Fibroblast of skin of back (primary cell): ENCODE results near the gene PRM2.

Source experiments
- DNase-seq: peaks from one replicate; pipeline ENCODE4 v3.0.0-alpha.2; 2013

Gene PRM2

DNA sequence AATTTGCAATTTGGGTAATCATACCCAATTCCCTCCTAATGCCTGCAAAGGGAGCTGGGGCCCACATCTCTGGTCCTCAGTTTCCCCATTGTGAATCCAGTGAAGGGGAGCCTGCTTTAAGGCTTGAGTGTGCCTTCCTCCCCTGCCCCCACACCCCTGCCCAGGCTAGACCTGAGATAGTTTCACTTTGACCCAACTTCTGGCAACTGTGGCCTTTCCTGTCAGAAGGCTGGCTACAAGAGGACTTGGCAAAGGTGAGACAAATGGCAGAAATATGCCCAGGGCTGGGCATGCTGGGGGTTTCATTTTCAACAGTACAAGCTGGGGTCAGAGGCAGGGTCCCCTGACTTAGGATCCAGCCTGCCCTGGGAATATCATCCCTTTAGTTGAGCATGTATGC is 30.3 kb downstream of the PRM2 start:
- no peak for DNase-seq

DNA sequence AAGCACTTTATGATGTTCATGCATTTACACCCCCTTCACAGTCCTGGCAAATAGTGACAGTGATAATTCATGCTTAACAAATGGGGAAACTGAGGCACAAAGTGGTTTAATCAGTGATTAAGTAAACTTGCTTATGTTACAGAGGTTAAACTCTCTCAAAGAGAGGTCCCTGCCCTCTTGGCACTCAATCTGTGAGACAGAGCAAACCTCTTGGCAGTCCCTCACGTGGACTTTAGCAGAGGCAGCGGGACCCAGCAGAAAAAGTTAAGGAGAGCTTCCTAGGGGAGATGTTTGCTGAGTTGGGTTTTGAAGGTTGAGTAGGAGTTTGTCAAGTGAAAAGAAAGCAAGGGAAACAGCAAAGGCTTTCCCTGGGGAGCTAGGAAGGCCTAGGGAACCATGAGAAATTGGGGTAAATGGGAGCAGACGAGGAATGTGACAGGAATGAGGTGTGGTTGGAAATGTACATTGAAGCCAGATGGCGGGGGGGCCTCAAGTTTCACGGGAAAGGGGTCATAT is 31.0 kb downstream of the PRM2 start:
- no peak for DNase-seq

DNA sequence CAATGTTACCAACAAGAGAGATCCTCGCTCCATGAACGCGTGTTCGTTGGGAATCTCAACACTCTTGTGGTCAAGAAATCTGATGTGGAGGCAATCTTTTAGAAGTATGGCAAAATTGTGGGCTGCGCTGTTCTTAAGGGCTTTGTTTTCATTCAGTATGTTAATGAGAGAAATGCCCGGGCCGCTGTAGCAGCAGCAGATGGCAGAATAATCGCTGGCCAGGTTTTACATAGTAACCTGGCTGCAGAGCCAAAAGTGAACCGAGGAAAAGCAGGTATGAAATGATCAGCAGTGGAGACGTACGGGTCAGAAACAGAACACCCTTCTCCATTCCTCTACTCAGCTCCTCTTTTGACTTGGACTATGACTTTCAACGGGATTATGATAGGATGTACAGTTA is 33.6 kb downstream of the PRM2 start:
- DNase-seq, result no peak

DNA sequence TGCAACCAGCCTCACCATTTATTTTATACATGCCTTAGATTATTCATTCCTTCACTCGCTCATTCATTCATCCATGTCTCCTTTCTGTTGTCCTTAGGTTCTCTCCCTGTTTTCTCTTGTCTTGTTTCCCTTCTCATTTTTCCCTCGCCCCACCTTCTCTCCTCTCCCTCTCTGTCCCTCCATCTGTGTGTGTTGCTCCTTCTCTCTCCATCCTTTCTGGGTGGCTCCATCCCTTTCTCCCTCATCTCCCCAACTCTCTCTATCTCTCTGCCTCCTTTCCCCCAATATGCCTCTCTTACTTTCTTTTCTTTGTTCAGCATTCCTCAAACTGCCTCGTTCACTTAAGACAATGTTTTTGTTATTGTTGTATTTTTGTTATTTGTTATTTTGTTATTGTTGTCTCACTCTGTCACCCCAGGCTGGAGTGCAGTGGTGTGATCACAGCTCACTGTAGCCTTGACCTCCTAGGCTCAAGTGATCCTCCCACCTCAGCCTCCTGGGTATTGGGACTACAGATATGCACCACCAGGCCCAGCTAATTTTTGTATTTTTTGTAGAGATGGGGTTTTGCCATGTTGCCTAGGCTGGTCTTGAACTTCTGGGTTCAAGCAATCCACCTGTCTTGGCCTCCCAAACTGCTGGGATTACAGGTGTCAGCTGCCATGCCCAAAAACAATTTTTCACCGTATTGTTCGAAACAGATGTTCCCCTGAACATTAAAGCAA is 34.6 kb downstream of the PRM2 start:
- DNase-seq, result no peak

DNA sequence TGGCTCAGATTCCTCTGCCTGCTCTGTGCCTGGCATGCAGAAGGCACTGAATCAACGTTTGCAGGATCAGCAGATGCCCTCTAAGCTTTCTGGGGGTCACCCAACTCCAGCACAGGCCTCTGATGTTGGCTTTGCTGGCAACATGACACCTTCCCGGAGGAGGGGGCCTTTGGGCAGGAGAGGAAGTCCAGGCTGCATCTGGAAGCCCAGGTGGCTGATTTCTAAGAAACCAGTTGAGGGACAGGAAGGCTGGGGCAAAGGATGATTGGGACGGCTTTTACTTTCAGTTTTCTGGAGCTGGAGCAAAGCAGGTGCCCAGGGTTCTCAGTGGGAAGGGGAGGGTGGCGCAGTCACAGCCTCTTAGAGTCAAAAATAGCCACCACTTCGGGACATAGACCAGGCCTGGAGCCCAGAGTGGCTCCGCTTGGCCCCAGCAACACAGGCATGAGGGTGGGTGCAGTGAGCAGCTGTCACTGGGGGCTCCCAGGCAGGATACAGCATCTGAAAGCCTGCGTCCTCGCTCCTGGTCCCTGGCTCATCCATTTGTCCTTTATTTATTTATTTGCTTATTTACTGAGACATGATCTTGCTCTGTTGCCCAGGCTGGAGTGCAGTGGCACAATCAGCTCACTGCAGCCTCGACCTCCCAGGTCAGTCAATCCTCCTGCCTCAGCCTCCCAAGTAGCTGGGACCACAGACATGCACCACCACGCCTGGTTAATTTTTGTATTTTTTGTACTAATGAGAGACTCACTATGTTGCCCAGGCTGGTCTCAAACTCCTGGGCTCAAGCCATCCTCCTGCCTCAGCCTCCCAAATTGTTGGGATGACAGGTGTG is 35.4 kb downstream of the PRM2 start:
- DNase-seq, result no peak

DNA sequence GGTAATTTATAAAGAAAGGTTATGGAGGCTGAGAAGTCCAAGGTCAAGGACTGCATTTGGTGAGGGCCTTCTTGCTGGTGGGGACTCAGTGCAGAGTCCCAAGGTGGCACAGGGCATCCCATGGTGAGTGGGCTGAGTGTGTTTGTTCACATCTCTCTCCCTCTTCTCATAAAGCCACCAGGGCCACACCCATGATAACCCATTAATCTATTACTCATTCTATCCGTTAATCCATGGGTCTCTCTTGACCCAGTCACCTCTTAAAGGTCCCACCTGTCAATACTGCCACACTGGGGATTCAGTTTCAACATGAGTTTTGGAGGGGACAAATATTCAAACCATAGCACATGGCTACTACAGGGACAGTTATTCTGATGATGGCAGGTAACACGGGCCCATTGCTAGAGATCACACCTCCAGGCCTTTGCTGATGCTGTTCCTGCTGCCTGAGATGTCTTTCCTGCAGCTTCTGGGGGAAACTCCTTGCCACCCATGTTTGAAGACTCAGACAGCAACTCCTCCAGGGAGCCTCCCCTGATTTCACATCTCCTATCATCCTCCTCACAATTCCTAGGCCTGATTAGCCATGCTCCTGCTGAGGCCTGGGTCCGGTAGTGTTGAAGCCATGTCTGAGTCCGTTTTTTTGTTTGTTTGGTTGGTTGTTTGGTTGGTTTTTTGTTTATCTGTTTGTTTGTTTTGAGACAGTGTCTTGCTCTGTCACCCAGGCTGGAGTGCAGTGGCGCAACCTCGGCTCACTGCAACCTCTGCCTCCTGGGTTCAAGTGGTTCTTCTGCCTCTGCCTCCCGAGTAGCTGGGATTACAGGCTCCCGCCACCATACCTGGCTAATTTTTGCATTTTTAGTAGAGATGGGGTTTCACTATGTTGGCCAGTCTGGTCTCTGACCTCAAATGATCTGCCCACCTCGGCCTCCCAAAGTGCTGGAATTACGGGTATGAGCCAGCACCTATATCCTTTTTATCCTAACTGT is 36.3 kb downstream of the PRM2 start:
- DNase-seq, result no peak

DNA sequence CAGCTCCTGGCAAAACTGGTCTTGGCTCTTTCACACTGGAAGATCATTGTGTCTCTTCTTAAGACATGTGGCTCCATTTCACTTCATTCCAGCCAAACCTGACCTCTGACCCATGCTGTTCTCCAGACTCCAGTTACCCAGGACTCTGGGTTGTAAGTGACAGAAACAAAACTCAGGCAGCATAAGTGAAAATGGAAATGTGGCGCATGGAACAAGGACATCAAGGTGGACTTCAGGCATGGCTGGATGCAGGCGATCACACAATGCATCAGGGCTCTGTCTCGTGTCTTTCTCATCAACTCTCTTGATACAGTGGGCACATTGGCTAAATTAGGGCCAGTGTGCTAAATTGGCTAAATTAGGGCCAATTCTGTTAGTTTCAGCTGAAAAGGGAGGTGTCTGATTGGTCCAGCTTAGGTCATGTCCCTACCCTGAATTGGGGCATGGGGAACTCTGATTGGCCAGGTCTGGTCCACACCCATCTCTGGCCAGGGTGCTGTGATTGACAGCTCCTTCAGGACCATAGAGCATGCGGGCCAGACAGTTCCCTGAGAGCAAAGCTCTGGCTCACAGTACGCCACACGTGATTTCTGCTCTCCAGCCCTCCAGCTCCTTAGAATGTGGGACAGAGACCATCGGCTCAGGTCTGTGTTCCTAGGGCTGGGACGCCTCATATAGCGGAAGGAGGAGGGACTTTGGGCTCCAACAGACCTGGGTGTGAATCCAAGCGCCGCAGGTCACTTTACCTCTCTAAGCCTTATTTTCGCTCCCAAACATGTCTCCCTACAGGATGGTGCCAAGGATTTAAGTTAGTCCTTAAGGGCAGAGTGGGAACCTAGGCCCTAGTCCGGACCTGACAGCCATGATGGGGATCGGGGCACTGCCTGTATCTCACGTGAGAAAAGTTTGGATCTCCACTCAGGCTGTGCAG is 37.7 kb downstream of the PRM2 start:
- DNase-seq, result no peak

DNA sequence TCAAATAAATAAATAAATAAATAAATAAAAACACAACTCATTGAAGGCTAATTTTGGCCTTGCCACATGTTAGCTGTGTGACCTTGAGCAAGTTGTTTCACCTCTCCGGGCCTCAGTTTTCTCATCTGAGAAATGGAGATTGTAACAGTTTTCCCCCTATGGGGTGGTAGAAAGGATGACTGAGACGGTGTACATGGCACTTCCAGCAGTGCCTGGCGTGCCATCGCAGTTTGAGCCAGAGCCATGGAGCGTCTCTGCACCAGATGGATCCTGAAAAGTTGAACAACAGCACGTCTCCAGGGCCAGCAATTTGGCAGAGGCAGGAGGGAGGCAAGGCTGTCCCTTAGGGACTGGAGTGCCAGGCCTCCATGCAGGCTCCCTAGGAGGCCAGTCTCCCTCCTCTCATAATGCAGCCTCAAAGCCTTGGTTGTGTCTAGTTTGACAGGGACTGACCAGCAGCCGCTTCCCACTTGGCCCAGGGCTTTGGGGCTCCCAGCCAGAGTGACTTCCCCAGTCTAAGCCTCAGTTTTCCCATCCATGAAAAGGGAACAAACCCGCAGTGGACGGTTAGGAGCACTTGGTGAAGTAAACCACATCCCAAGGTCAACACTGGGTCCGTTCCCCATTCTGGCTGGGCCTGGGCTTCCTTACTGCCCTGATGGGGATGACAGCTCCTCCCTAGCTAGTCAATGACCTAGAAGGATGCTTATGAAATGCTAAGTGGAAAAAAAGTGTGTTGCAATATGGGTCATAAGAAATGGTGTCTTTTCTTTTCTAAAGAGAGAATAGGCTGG is 39.6 kb downstream of the PRM2 start:
- DNase-seq, result no peak

- DNase-seq, result no peak
Observed at GRCh38 chr16:11235703-11235991, 40.6 kb downstream of the PRM2 start.

- DNase-seq, result no peak
Observed at GRCh38 chr16:11234884-11235702, 41.2 kb downstream of the PRM2 start.

DNA sequence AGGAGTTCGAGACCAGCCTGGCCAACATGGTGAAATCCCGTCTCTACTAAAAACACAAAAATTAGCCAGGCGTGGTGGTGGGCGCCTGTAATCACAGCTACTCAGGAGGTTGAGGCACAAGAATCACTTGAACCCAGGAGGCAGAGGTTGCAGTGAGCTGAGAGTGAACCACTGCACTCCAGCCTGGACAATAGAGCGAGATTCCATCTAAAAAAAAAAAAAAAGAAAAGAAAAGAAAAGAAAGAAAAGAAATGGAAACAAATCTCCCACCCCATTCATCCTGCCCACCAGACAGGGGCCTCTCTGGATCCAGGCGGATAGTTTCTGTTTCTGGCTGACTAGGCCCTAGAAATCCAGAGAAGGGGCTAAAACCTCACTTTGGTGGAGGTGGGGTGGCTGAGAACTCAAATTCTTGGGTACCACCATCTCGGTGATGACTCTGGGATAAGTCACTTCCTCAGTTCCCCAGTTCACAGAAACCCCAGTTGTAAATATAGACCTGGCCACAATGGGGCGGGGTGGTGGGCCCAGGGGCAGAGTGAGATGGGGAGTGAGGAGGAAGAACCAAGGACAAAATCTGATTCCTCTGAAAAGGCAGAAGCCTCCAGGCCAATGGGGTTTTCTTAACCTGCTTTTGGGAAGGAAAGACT is 42.4 kb downstream of the PRM2 start:
- DNase-seq, result no peak

- DNase-seq, result no peak
Observed at GRCh38 chr16:11232852-11233726, 43.2 kb downstream of the PRM2 start.

GRCh38 chr16:11232302-11232851 is 43.9 kb downstream of the PRM2 start:
- DNase-seq, result no peak

DNA sequence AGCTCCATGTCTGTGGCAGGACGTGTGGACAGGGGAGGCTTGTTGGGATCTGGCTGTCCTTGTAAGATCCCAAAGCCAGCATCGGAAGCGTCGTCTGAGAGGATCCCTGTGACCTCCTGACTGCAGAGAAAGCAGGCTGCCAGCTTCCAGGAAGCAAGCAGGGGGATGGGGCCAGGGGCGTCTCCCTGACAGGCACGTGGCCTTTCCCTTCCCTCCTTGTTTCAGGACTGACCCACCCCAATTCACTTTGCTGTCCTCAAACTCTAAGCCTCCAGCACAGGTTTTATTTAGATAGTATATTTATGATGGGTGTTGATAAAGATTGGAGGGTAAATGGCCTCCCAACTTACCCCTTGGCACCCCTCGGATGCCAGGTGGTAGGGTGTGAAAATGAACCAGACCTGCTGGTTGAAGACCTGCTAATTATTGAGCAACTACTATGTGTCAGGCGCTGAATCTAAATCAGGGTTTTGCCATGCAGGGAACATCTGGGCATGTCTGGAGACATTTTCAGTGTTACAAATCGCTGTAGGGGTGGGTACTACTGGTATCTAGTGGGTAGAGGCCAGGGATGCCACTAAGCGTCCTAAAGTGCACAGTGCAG is 44.8 kb downstream of the PRM2 start:
- DNase-seq, result no peak

- no peak for DNase-seq
Observed at GRCh38 chr16:11229906-11230305, 46.4 kb downstream of the PRM2 start.

DNA sequence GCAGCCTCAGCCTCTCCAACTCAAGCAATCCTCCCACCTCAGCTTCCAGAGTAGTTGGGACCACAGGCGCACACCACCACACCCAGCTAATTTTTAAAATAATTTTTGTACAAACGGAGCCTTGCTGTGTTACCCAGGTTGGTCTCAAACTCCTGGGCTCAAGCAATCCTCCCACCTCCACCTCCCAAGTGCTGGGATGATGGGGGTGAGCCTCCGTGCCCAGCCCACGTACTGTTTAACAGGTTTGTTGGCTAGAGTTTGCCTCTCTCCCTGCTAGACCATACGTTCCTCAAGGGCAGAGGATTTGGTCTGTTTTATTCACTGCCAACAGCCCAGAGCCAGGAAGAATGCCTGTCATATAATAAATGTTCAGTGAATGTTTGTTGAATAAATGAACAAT is 46.8 kb downstream of the PRM2 start:
- DNase-seq, result no peak

GRCh38 chr16:11225677-11226549 is 50.4 kb downstream of the PRM2 start:
- no peak for DNase-seq
